Hepatocyte (in vitro differentiated cells): ENCODE results near the gene CABCOCO1.

ENCODE experiments used
- CTCF ChIP-seq: fragments of 200-600 bp; sonication (generic); IDR thresholded peaks from 2 replicates; pipeline ENCODE4 v1.5.1; 2016; ENCODE audit warnings: antibody characterized with exemption, mild to moderate bottlenecking; ENCODE audit not compliant: poor library complexity
- EZH2 ChIP-seq: fragments of 200-600 bp; sonication (generic); IDR thresholded peaks from 2 replicates; pipeline ENCODE4 v1.6.1; 2016; ENCODE audit warnings: antibody characterized with exemption, mild to moderate bottlenecking, borderline replicate concordance

- TF ChIP-seq CTCF (no peak), EZH2 (no peak)
Measured at GRCh38 chr10:61684894-61685507, 22.3 kb downstream of the CABCOCO1 start.
